ENCODE measurements around the gene NFS1. TPM values are rescaled to one million over a fixed set of nuclear protein-coding genes. Genes with fewer than 3 reads are reported as not detected.

Gene NFS1
- total and polyA plus RNA-seq, 2 of the 8 experiments (the other 6 are each of a cell fraction or from before 2014, with no cell fraction given): 26.1 to 38.8 TPM

- no peak for TF ChIP-seq HDAC6 (IDR thresholded peaks at IDR 0.05; ENCODE audit: low read depth, low read length)
- TF ChIP-seq SAP30 (IDR thresholded peaks at IDR 0.05; ENCODE audit: insufficient read depth, insufficient replicate concordance, low read length): no peak
Observed at GRCh38 chr20:35643045-35643444, 56.1 kb downstream of the NFS1 start (continued).
